ENCODE results near the gene PTGS1. TPM values are rescaled to one million over a fixed set of nuclear protein-coding genes. Genes with fewer than 3 reads are reported as not detected.
A peak's percentile ranks its signal among the peaks of the same experiment; 100 is the strongest.
"Not testable (repeated sequence)": the region's sequence is repeated elsewhere in the genome, so short reads cannot be mapped to it uniquely, and the experiment has no call there.

The PTGS1 gene
- total RNA-seq, 1 experiment from 2014 or later, result 1.8 TPM

DNA sequence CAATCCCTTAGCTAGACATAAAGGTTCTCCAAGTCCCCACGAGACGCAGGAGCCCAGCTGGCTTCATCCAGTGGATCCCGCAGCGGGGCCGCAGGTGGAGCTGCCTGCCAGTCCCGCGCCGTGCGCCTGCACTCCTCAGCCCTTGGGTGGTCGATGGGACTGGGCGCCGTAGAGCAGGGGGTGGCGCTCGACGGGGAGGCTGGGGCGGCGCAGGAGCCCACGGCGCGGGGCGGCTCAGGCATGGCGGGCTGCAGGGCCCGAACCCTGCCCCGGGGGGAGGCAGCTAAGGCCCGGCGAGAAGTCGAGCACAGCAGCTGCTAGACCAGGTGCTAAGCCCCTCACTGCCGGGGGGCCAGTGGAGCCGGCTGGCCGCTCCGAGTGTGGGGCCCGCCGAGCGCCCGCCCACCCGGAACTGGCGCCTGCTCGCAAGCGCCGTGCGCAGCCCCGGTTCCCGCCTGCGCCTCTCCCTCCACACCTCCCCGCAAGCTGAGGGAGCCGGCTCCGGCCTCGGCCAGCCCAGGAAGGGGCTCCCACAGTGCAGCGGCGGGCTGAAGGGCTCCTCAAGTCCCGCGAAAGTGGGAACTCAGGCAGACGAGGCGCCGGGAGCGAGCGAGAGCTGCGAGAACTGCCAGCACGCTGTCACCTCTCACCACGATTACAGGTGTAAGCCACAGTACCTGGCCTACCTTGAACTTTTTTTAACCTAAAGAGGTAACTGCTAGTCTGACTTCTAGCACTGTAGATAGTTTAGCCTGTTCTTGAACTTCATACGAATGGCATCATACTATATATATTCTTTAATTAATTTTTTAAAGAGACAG lies 35.5 kb downstream of the PTGS1 start:
- no TSS peak for BruUV-seq (replicated peaks)
- no peaks in the 10 kb centered on the region for H3K9me3 ChIP-seq (ENCODE audit: insufficient read depth, low read depth)
- H3K27me3 ChIP-seq (ENCODE audit: insufficient read depth, low read depth), result 0 out of 2 replicates have a peak, but pooled peaks cover 2% of the 10 kb centered on the region
- no peaks in the 10 kb centered on the region for H3K79me2 ChIP-seq (ENCODE audit: low read depth)
- no peaks in the 10 kb centered on the region for H3K9me2 ChIP-seq (ENCODE audit: insufficient read depth)
- DNase-seq, result no peak
- TF ChIP-seq, protein P1, sequence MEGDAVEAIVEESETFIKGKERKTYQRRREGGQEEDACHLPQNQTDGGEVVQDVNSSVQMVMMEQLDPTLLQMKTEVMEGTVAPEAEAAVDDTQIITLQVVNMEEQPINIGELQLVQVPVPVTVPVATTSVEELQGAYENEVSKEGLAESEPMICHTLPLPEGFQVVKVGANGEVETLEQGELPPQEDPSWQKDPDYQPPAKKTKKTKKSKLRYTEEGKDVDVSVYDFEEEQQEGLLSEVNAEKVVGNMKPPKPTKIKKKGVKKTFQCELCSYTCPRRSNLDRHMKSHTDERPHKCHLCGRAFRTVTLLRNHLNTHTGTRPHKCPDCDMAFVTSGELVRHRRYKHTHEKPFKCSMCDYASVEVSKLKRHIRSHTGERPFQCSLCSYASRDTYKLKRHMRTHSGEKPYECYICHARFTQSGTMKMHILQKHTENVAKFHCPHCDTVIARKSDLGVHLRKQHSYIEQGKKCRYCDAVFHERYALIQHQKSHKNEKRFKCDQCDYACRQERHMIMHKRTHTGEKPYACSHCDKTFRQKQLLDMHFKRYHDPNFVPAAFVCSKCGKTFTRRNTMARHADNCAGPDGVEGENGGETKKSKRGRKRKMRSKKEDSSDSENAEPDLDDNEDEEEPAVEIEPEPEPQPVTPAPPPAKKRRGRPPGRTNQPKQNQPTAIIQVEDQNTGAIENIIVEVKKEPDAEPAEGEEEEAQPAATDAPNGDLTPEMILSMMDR (conservative IDR thresholded peaks at IDR 0.05), result no peak
- TF ChIP-seq EZH2 (IDR thresholded peaks at IDR 0.05; ENCODE audit: low read depth), result no peak
- CTCF ChIA-PET, result no interaction called here
- no peaks in the 10 kb centered on the region for H3K4me1 ChIP-seq (replicated peaks; ENCODE audit: insufficient read depth)
- no peak overlapping the region for H3K4me2 ChIP-seq
- intact Hi-C loops (cut with micrococcal nuclease; ENCODE audit: unreplicated experiment), result no loop called here
- POLR2A ChIA-PET (ENCODE audit: unreplicated experiment), result no interaction called here
- H3K4me3 ChIP-seq, result no peak overlapping the region
- H3F3A ChIP-seq (ENCODE audit: insufficient read depth, low read depth), result no peaks in the 10 kb centered on the region
- H4K20me1 ChIP-seq (ENCODE audit: insufficient read depth), result no peaks in the 10 kb centered on the region
- no peaks in the 10 kb centered on the region for H3K36me3 ChIP-seq (ENCODE audit: low read depth)
- H2AFZ ChIP-seq, result no peak overlapping the region
- H3K27ac ChIP-seq, result no peak overlapping the region

DNA sequence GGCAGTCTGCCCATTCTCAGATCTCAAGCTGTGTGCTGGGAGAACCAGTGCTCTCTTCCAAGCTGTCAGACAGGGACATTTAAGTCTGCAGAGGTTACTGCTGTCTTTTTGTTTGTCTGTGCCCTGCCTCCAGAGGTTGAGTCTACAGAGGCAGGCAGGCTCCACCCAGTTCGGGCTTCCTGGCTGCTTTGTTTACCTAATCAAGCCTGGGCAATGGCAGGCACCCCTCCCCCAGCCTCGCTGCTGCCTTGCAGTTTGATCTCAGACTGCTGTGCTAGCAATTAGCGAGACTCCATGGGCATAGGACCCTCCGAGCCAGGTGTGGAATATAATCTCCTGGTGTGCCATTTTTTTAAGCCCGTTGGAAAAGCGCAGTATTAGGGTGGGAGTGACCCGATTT lies 43.3 kb downstream of the PTGS1 start:
- H3K4me2 ChIP-seq, result peak overlapping the region; percentile 74
- H4K20me1 ChIP-seq (ENCODE audit: insufficient read depth); BruUV-seq (replicated peaks); H3K27me3 ChIP-seq (ENCODE audit: insufficient read depth, low read depth); intact Hi-C loops (cut with micrococcal nuclease; ENCODE audit: unreplicated experiment); H3F3A ChIP-seq (ENCODE audit: insufficient read depth, low read depth); H3K36me3 ChIP-seq (ENCODE audit: low read depth); H3K79me2 ChIP-seq (ENCODE audit: low read depth); H3K27ac ChIP-seq; H3K9me3 ChIP-seq (ENCODE audit: insufficient read depth, low read depth); H3K4me1 ChIP-seq (replicated peaks; ENCODE audit: insufficient read depth); CTCF ChIA-PET; POLR2A ChIA-PET (ENCODE audit: unreplicated experiment); H3K9me2 ChIP-seq (ENCODE audit: insufficient read depth); H2AFZ ChIP-seq: not testable (repeated sequence)
- H3K4me3 ChIP-seq, result peak overlapping the region; percentile 32; the same call in 1 of the 2 replicates
- DNase-seq, result peak in 1 of 2 experiments; percentile 31

GRCh38 chr9:122418016-122418415 lies 47.2 kb downstream of the PTGS1 start:
- Histone ChIP-seq H3K9me2 (ENCODE audit: insufficient read depth) (no peaks in the 10 kb centered on the region), H3K27ac (no peak overlapping the region), H3K4me3 (no peak overlapping the region), H3K9me3 (ENCODE audit: insufficient read depth, low read depth) (no peaks in the 10 kb centered on the region; the same call in 1 of the 2 replicates), H2AFZ (no peak overlapping the region), H3K4me1 (replicated peaks; ENCODE audit: insufficient read depth) (no peaks in the 10 kb centered on the region), H3F3A (ENCODE audit: insufficient read depth, low read depth) (no peaks in the 10 kb centered on the region), H4K20me1 (ENCODE audit: insufficient read depth) (no peaks in the 10 kb centered on the region), H3K36me3 (ENCODE audit: low read depth) (no peaks in the 10 kb centered on the region), H3K4me2 (no peak overlapping the region), H3K27me3 (ENCODE audit: insufficient read depth, low read depth) (no peaks in the 10 kb centered on the region), H3K79me2 (ENCODE audit: low read depth) (no peaks in the 10 kb centered on the region)
- no peak for TF ChIP-seq EZH2 (IDR thresholded peaks at IDR 0.05; ENCODE audit: low read depth)
- TF ChIP-seq, protein P1 (conservative IDR thresholded peaks at IDR 0.05), result no peak
- no TSS peak for BruUV-seq (replicated peaks)
- ChIA-PET POLR2A (ENCODE audit: unreplicated experiment) (no interaction called here), CTCF (no interaction called here)
- intact Hi-C loops (cut with micrococcal nuclease; ENCODE audit: unreplicated experiment), result no loop called here
- DNase-seq, result no peak

GRCh38 chr9:122420315-122420714 lies 49.5 kb downstream of the PTGS1 start:
- no peaks in the 10 kb centered on the region for H3F3A ChIP-seq (ENCODE audit: insufficient read depth, low read depth)
- H3K4me1 ChIP-seq (replicated peaks; ENCODE audit: insufficient read depth), result no peaks in the 10 kb centered on the region
- no peak overlapping the region for H3K27ac ChIP-seq
- H4K20me1 ChIP-seq (ENCODE audit: insufficient read depth), result no peaks in the 10 kb centered on the region
- CTCF ChIA-PET, result no interaction called here
- H3K4me3 ChIP-seq, result no peak overlapping the region
- no peaks in the 10 kb centered on the region for H3K9me2 ChIP-seq (ENCODE audit: insufficient read depth)
- H3K27me3 ChIP-seq (ENCODE audit: insufficient read depth, low read depth), result no peaks in the 10 kb centered on the region
- H3K79me2 ChIP-seq (ENCODE audit: low read depth), result no peaks in the 10 kb centered on the region
- DNase-seq, result no peak
- H3K9me3 ChIP-seq (ENCODE audit: insufficient read depth, low read depth), result no peaks in the 10 kb centered on the region; the same call in 1 of the 2 replicates
- POLR2A ChIA-PET (ENCODE audit: unreplicated experiment), result no interaction called here
- intact Hi-C loops (cut with micrococcal nuclease; ENCODE audit: unreplicated experiment), result no loop called here
- no peak overlapping the region for H3K4me2 ChIP-seq
- TF ChIP-seq, protein P1 (conservative IDR thresholded peaks at IDR 0.05), result no peak
- no peak for TF ChIP-seq EZH2 (IDR thresholded peaks at IDR 0.05; ENCODE audit: low read depth)
- no peak overlapping the region for H2AFZ ChIP-seq
- H3K36me3 ChIP-seq (ENCODE audit: low read depth), result no peaks in the 10 kb centered on the region
- no TSS peak for BruUV-seq (replicated peaks)
